Activated CD4-positive, alpha-beta memory T cell treated with anti-CD3 and anti-CD28 coated beads for 36 hours (primary cell): Measurements from ENCODE around the gene PEX14. TPM values are rescaled to one million over a fixed set of nuclear protein-coding genes. Genes with fewer than 3 reads are reported as not detected.

ENCODE experiments used
- CTCF ChIA-PET: fragments of 350-600 bp; sonication (Branson Sonifier 250); formaldehyde crosslinking; loops from one replicate; lab custom pipeline; 2021; ENCODE audit warnings: antibody characterized with exemption, inconsistent platforms; lab: Charles Lee
- POLR2A ChIA-PET: fragments of 350-600 bp; sonication (Branson Sonifier 250); formaldehyde crosslinking; loops from one replicate; lab custom pipeline; 2021; ENCODE audit warnings: antibody characterized with exemption; lab: Charles Lee
- DNase-seq: peaks from one replicate; pipeline ENCODE4 v3.0.0-alpha.2; 2020
- H3K27ac Mint-ChIP-seq: one replicate; pipeline ENCODE4 v1.8.0; 2021; ENCODE audit warnings: mixed read lengths
- H3K27me3 Mint-ChIP-seq: one replicate; pipeline ENCODE4 v1.8.0; 2021; ENCODE audit warnings: mixed read lengths
- H3K36me3 Mint-ChIP-seq: one replicate; pipeline ENCODE4 v1.8.0; 2021; ENCODE audit warnings: mixed read lengths
- H3K4me1 Mint-ChIP-seq: one replicate; pipeline ENCODE4 v1.8.0; 2021; ENCODE audit warnings: low read depth, mixed read lengths
- H3K4me3 Mint-ChIP-seq: one replicate; pipeline ENCODE4 v1.8.0; 2021; ENCODE audit warnings: mild to moderate bottlenecking, mixed read lengths
- H3K9me3 Mint-ChIP-seq: one replicate; pipeline ENCODE4 v1.8.0; 2021; ENCODE audit warnings: mixed read lengths
- intact Hi-C: fragments of 100-400 bp; cut with micrococcal nuclease; formaldehyde crosslinking; loops from one replicate; pipeline ENCODE4 v1.15.1; 2023
- total RNA-seq, 2 experiments: library from RNA; stranded (reverse); gene quantifications; one replicate each; pipeline ENCODE4 v1.2.3, GENCODE V29; 2021

The PEX14 gene
- total RNA-seq, 2 experiments from 2014 or later = 17.3 to 17.6 TPM

GRCh38 chr1:10677491-10678391, 203.0 kb downstream of the PEX14 start:
- Mint-ChIP-seq H3K36me3 (no peaks in the 10 kb centered on the region), H3K27me3 (no peaks in the 10 kb centered on the region), H3K27ac (no peak overlapping the region), H3K4me1 (peaks cover 2% of the 10 kb centered on the region), H3K9me3 (no peaks in the 10 kb centered on the region), H3K4me3 (no peak overlapping the region)
- CTCF ChIA-PET = no interaction called here
- no peak for DNase-seq
- intact Hi-C loops = no loop called here
- POLR2A ChIA-PET = no interaction called here

GRCh38 chr1:10678402-10678801, 203.7 kb downstream of the PEX14 start:
- no peaks in the 10 kb centered on the region for H3K27me3 Mint-ChIP-seq
- ChIA-PET CTCF (no interaction called here), POLR2A (no interaction called here)

GRCh38 chr1:10678852-10679251, 204.1 kb downstream of the PEX14 start:
- no peaks in the 10 kb centered on the region for H3K36me3 Mint-ChIP-seq
- intact Hi-C loops = no loop called here
- no peaks in the 10 kb centered on the region for H3K27me3 Mint-ChIP-seq
- no peak for DNase-seq
- ChIA-PET POLR2A (no interaction called here), CTCF (no interaction called here)
- no peak overlapping the region for H3K27ac Mint-ChIP-seq
- no peaks in the 10 kb centered on the region for H3K9me3 Mint-ChIP-seq
- peaks cover 2% of the 10 kb centered on the region for H3K4me1 Mint-ChIP-seq
- no peak overlapping the region for H3K4me3 Mint-ChIP-seq

More at GRCh38 chr1:10678402-10678801, 203.7 kb downstream of the PEX14 start:
- Mint-ChIP-seq H3K4me3 (no peak overlapping the region), H3K4me1 (peaks cover 2% of the 10 kb centered on the region), H3K27ac (no peak overlapping the region), H3K36me3 (no peaks in the 10 kb centered on the region), H3K9me3 (no peaks in the 10 kb centered on the region)
- intact Hi-C loops = no loop called here
- no peak for DNase-seq

- Mint-ChIP-seq H3K4me1 (peaks cover 2% of the 10 kb centered on the region), H3K36me3 (no peaks in the 10 kb centered on the region), H3K4me3 (no peak overlapping the region), H3K27ac (no peak overlapping the region), H3K9me3 (no peaks in the 10 kb centered on the region), H3K27me3 (no peaks in the 10 kb centered on the region)
- POLR2A ChIA-PET = no interaction called here
- intact Hi-C loops = no loop called here
- CTCF ChIA-PET = no interaction called here
- DNase-seq = peak; percentile 21
These were observed 204.9 kb downstream of the PEX14 start for GRCh38 chr1:10679496-10680220.

Other genes starting within 250 kb of the PEX14 start
- gene PGD, start 75.9 kb upstream of the PEX14 start, total RNA-seq = 10 to 100 TPM; 94.6 to 96.7 TPM
- 10 to 100 TPM; 20.0 to 22.7 TPM for gene CENPS, start 44.5 kb upstream of the PEX14 start, total RNA-seq
- gene CORT, start 24.9 kb upstream of the PEX14 start, total RNA-seq = under 1 TPM in 1 of 2 experiments, not detected in 1; 0.36 TPM
- 10 to 100 TPM; 32.0 to 32.8 TPM for gene DFFA, start 2.4 kb upstream of the PEX14 start, total RNA-seq